Bronchial epithelial cell (primary cell): ENCODE measurements around the gene CD3D. TPM values are rescaled to one million over a fixed set of nuclear protein-coding genes. Genes with fewer than 3 reads are reported as not detected.
A peak's percentile ranks its signal among the peaks of the same experiment; 100 is the strongest.

Source experiments
- DNase-seq: peaks from one replicate; pipeline ENCODE4 v3.0.0-alpha.2; 2010; ENCODE audit warnings: low read depth
- FAIRE-seq: peaks from 2 replicates; lab custom pipeline; 2011; peaks lifted over from hg19 to GRCh38; lab: Jason Lieb, UNC
- H3K27me3 ChIP-seq: 2 replicates; pipeline ENCODE4 v1.5.1; 2011; ENCODE audit warnings: low read length; ENCODE audit not compliant: control insufficient read depth, insufficient read depth
- H3K36me3 ChIP-seq: 2 replicates; pipeline ENCODE4 v1.5.1; 2011; ENCODE audit warnings: low read length; ENCODE audit not compliant: control insufficient read depth, insufficient read depth
- H3K4me3 ChIP-seq: 2 replicates; pipeline ENCODE4 v1.5.1; 2011; ENCODE audit warnings: mild to moderate bottlenecking, low read depth, low read length, control low read depth
- CTCF ChIP-seq: IDR thresholded peaks from 2 replicates; pipeline ENCODE4 v1.5.1; 2011; ENCODE audit warnings: mild to moderate bottlenecking, moderate library complexity, low read length, control low read depth, inconsistent platforms; ENCODE audit not compliant: insufficient read depth, severe bottlenecking
- total RNA-seq: library from RNA; depleted of rRNA; stranded (reverse); fragments of >200 nt; gene quantifications from 2 replicates; pipeline ENCODE4 v1.2.1, GENCODE V29; 2014

CD3D gene
- total RNA-seq, 1 donor from 2014 or later = not detected

GRCh38 chr11:118359295-118359958, 16.9 kb upstream of the CD3D start, which contains the start of gene UBE4A:
Gene UBE4A, plus strand, starts transcription at chr11:118359600. Its CDS starts 5,481 bp downstream, at chr11:118365081.
- Histone ChIP-seq H3K27me3 (no peaks in the 10 kb centered on the region), H3K36me3 (no peaks in the 10 kb centered on the region), H3K4me3 (peak within 1 kb of the TSS; percentile 74)
- FAIRE-seq (no peak), DNase-seq (peak; percentile 80)
- no peak for TF ChIP-seq CTCF

GRCh38 chr11:118358071-118358470, 15.6 kb upstream of the CD3D start:
- no peak for TF ChIP-seq CTCF
- no peaks in the 10 kb centered on the region for H3K27me3 ChIP-seq
- no peak for FAIRE-seq
- H3K4me3 ChIP-seq = no peak overlapping the region
- DNase-seq = no peak
- H3K36me3 ChIP-seq = no peaks in the 10 kb centered on the region

GRCh38 chr11:118353084-118353710, 10.7 kb upstream of the CD3D start:
- no peak for FAIRE-seq
- peak; percentile 29 for DNase-seq

GRCh38 chr11:118349475-118349874, 7.0 kb upstream of the CD3D start:
- no peak overlapping the region for H3K4me3 ChIP-seq
- no peak for TF ChIP-seq CTCF
- H3K36me3 ChIP-seq = no peaks in the 10 kb centered on the region
- DNase-seq (no peak), FAIRE-seq (no peak)
- no peaks in the 10 kb centered on the region for H3K27me3 ChIP-seq

More at GRCh38 chr11:118353084-118353710, 10.7 kb upstream of the CD3D start:
- Histone ChIP-seq H3K27me3 (no peaks in the 10 kb centered on the region), H3K36me3 (no peaks in the 10 kb centered on the region), H3K4me3 (no peak overlapping the region)
- peak; percentile 28 for TF ChIP-seq CTCF

GRCh38 chr11:118343981-118344515, 1.5 kb upstream of the CD3D start, which contains the start of gene CD3G:
Gene CD3G, plus strand, starts transcription at chr11:118344344. Its CDS starts 80 bp downstream, at chr11:118344424.
- DNase-seq (no peak), FAIRE-seq (no peak)
- TF ChIP-seq CTCF = no peak

More at GRCh38 chr11:118343981-118344515, 1.5 kb upstream of the CD3D start, which contains the start of gene CD3G:
- H3K36me3 ChIP-seq = no peaks in the 10 kb centered on the region
- H3K4me3 ChIP-seq = no peak within 1 kb of the TSS
- H3K27me3 ChIP-seq = no peaks in the 10 kb centered on the region
